Inflammatory macrophage treated with lipopolysaccharide for 1 hour (primary cell): ENCODE data around the gene SVOP.
A peak's percentile ranks its signal among the peaks of the same experiment; 100 is the strongest.
"Not testable (repeated sequence)": the region's sequence is repeated elsewhere in the genome, so short reads cannot be mapped to it uniquely, and the experiment has no call there.

ENCODE experiments used
- DNase-seq, 2 donors: peaks; one replicate each; pipeline ENCODE4 v3.0.0-alpha.2; 2020 to 2022

The SVOP gene

DNA sequence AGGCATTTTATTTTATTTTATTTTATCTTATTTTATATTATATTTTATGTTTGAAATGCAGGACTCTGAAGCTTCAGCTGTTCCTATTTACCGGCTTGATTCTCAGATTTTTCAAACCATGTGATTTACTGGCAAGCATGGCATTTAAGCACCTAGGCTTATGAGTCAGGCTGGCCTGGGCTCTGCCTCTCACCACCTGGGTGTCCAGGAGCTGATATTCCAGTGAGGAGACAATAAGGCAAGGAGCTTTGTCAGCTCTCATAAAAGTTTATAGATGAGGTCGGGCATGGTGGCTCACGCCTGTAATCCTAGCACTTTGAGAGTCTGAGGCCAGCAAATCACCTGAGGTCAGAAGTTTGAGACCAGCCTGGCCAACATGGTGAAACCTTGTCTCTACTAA lies 138.9 kb downstream of the SVOP start:
- no peak for DNase-seq

DNA sequence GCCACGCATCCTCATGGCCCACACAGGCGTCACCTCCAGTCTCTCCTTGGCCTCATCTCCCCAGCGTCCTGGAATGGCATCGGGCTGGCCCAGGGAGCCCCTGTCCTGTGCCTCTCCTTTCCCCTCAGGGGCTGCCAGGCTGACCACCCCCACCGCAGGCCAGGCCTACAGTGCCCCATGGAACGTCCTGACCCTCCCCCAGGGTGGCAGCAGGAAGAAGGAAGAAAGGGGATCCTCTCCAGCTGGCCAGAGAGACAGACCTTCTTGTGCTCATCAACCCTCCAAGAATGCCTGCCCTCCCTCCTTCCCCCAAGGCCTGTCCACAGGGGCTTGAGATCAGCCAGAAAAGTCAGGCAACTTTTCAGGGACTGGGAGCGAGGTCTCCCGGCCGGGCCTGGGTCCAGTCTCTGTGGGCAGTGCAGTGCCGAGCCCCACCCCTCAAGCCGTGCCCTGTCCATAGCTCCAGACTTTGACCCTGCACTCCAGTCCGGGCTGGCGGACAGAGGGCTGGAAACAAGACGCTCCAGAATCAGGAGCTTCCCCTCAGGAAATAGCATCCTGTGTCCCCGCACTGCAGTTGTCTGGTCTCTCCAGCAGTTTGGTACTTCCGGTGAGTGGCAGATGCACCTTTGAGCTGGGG lies 141.1 kb downstream of the SVOP start, which contains the start of gene DAO:
DAO (plus strand) TSS at position 478 of the 640 bp plus-strand sequence. CDS start 4,915 bp downstream, outside the sequence.
- no peak for DNase-seq

- DNase-seq: no peak
These were observed 144.3 kb downstream of the SVOP start for GRCh38 chr12:108876550-108876949.

GRCh38 chr12:108875682-108876361 lies 145.0 kb downstream of the SVOP start:
- DNase-seq: no peak

GRCh38 chr12:108875280-108875679 lies 145.6 kb downstream of the SVOP start:
- DNase-seq: no peak

DNA sequence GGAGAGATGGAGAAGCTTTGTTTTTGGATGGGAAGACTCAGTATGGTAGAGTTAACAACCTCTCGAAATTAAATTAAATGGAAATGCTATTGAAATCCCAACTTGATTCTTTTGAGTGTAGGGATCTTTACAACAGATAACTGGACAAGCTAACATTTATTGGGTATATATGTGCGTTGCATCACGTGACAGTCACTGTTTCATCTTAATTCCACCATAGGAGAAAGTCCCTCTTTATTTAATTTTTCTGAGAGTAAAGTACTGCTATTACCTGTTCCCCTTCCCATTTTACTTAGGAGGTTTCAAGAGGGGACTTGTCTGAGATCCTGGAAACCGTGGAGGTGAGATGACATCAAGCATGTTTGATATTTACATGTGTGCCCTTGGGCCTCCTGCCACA lies 152.1 kb downstream of the SVOP start:
- DNase-seq: no peak

GRCh38 chr12:108866083-108866482 lies 154.8 kb downstream of the SVOP start:
- DNase-seq: peak; percentile 81 to 83

- no peak for DNase-seq
These were observed 155.7 kb downstream of the SVOP start for GRCh38 chr12:108865169-108865568.

DNA sequence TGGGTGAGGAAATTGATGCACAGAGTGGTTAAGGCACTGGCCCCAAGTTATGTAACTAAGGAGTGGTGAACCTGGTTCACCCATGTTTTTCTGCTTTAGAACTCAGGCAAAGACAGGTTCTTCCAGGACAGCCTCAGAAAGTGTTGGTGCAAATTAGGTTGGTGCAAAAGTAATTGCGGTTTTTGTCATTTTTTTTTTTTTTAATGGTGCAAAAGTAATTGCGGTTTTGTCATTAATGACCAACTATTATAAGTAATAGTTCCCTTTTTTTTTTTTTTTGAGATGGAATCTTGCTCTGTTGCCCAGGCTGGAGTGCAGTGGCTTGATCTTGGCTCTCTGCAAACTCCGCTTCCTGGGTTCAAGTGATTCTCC lies 158.3 kb downstream of the SVOP start:
- DNase-seq: no peak

DNA sequence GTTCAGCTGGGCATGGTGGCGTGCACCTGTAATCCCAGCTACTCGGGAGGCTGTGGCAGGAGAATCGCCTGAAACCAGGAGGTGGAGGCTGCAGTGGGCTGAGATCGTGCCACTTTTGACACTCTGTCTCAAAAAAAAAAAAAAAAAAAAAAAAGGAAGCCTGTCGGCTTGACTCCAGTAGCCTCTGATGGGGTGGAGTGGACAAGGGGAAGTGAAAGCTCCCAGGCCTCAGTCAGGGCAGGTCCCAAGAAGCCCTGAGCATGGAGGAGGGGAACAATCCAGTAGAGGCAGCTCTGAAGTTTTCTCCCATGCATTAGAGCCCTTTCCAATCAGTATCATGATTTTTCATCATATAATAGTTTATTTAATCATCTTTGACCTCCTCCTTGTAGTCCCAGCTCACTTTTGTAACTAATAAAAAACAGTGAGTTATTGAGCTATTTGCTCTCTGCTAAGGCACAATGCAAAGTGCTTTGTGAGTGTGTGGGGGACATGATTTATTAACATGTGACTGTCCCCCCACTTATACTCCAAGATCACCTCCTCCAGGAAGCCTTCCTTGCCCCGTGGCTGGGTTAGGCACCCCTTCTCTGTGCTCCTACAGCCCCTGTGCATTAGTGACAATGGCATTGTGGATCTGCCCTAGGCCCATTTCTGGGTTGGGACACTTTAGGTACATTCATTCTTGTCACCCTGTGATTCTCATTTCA lies 158.8 kb downstream of the SVOP start:
- peak; percentile 83 to 90 for DNase-seq

GRCh38 chr12:108860443-108860842 lies 160.4 kb downstream of the SVOP start:
- DNase-seq: no peak

DNA sequence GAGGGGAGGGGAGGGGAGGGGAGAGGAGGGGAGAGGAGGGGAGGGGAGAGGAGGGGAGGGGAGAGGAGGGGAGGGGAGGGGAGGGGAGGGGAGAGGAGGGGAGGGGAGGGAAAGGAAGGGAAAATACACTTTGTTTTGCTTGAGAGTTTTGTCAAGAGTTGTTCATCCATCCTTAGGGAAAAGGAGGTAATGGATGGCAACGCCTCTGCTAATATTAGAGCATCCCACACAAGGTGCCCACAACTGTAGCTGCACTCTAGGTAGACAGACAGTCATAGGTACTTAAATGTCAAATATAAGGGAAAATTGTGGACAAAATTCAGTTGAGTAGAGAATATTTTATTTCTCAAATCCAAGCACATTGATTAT lies 161.0 kb downstream of the SVOP start:
- DNase-seq: no peak

- DNase-seq: not testable (repeated sequence)
These were observed 161.5 kb downstream of the SVOP start for GRCh38 chr12:108859141-108859922.

DNA sequence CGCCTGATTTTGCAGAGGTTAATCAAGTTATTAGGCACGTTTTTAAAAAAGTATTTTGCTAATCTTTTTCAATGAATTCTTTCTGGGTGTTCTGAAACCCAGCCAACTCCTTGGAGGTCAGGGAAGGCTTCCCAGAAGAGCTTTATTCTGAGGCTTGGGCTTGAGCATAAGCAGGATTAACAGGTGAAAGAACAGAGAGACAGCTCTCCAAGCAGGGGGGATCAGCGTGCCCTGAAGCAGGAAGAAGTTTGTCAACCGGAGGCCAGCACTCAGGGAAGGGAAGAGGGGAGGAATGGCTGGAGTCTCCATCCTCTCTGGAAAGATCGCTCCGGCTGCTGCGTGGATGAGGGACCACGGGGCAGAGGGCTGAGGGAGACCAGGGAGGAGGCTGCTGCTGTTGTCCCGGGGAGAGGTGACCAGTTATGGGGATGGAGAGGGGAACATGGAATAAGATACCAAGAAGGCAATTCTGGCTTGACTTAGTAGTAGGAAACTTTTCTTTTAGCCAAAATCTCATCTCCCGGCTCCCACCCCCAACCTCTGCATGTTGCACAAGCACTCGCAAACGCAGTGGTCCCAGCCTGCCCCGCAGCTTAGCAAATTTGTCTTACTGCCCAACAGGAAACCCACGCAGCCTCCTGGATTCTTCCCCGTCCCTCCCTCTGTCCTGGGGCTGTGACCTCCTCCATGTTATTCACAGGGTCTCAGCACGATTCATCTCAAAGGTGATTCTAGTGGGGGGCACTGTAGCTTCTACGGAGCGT lies 162.4 kb downstream of the SVOP start:
- DNase-seq: no peak
